Lung (tissue), 12 donors: ENCODE measurements around the gene PLBD2. TPM values are rescaled to one million over a fixed set of nuclear protein-coding genes. Genes with fewer than 3 reads are reported as not detected.

ENCODE experiments used
- ATAC-seq: fragments of 200-7000 bp; cut with Tn5 transposase; one replicate; pipeline ENCODE4 v1.9.1; 2020; ENCODE audit warnings: moderate number of reproducible peaks; ENCODE audit not compliant: insufficient read depth, low FRiP score
- DNase-seq, 3 donors: peaks; one replicate each; pipeline ENCODE4 v3.0.0-alpha.2; 2013 to 2017
- H3K27ac ChIP-seq, 2 donors: one replicate each; pipeline ENCODE4 v1.5.1; 2013; ENCODE audit warnings: mild to moderate bottlenecking in 2 of 2, moderate library complexity in 2 of 2, control low read depth in 1 of 2, inconsistent platforms in 1 of 2, low read depth in 1 of 2, low read length in 1 of 2
- H3K27me3 ChIP-seq, 3 donors: one replicate each; pipeline ENCODE4 v1.5.1; 2013; ENCODE audit warnings: low read length in 2 of 3; ENCODE audit not compliant: control insufficient read depth in 3 of 3, insufficient read depth in 3 of 3
- H3K36me3 ChIP-seq, 4 donors: one replicate each; pipeline ENCODE4 v1.5.1; 2013; ENCODE audit warnings: low read length in 4 of 4, mild to moderate bottlenecking in 1 of 4, moderate library complexity in 1 of 4; ENCODE audit not compliant: control insufficient read depth in 4 of 4, insufficient read depth in 4 of 4
- H3K4me1 ChIP-seq, 5 donors: one replicate each; pipeline ENCODE4 v1.5.1; 2013; ENCODE audit warnings: low read length in 5 of 5, mild to moderate bottlenecking in 2 of 5, moderate library complexity in 1 of 5; ENCODE audit not compliant: control insufficient read depth in 5 of 5, insufficient read depth in 5 of 5
- H3K4me3 ChIP-seq: one replicate; pipeline ENCODE4 v1.5.1; 2013; ENCODE audit warnings: mild to moderate bottlenecking, control low read depth, moderate library complexity
- H3K9ac ChIP-seq, 2 donors: one replicate each; pipeline ENCODE4 v1.5.1; 2013; ENCODE audit warnings: low read length in 2 of 2, control low read depth in 1 of 2; ENCODE audit not compliant: insufficient read depth in 1 of 2
- H3K9me3 ChIP-seq, 4 donors: one replicate each; pipeline ENCODE4 v1.5.1; 2013; ENCODE audit warnings: low read length in 3 of 4, mild to moderate bottlenecking in 1 of 4, moderate library complexity in 1 of 4; ENCODE audit not compliant: control insufficient read depth in 4 of 4, insufficient read depth in 3 of 4
- CTCF ChIP-seq: IDR thresholded peaks from 2 replicates; pipeline ENCODE4 v1.5.1; 2012; ENCODE audit warnings: mild to moderate bottlenecking; ENCODE audit errors: control extremely low read depth, extremely low read depth
- WGBS, 2 donors: extraction: QIAGEN DNeasy Blood & Tissue Kit; methylation state at CpG; one replicate each; pipeline ENCODE4 v1.1.7; 2013; 5-methylcytosine and 5-hydroxymethylcytosine counted together
- polyA plus RNA-seq, 2 donors: library from polyadenylated mRNA; stranded (reverse); fragments of 200-250 nt; gene quantifications; one replicate each; pipeline ENCODE4 v1.2.1, GENCODE V29; 2013
- total RNA-seq, 2 donors: library from RNA; depleted of rRNA in 1 of 2; stranded (reverse); fragments of >200 nt in 1 of 2; gene quantifications; one replicate each; pipeline ENCODE4 v1.2.1, GENCODE V29; 2014 to 2021
- donor health status: control.
- donor health status: control.
- donor health status: Bipolar disorder and iron deficiency.
- donor health status: healthy.
- donor health status: DM: yes; HTN: yes; CAD: no.

Gene PLBD2
- total and polyA plus RNA-seq, 4 donors, result 16.4 to 48.9 (median 21.6) TPM

- Histone ChIP-seq H3K27me3 (no peaks in the 10 kb centered on the region), H3K36me3 (peaks cover 6 to 57% (median 12%) of the 10 kb centered on the region in 4 donors), H3K4me3 (no peak overlapping the region), H3K4me1 (peaks cover 0 to 2% (median 0%) of the 10 kb centered on the region in 5 donors), H3K9ac (no peak overlapping the region), H3K9me3 (no peaks in the 10 kb centered on the region), H3K27ac (no peak overlapping the region)
- no peak for DNase-seq
- no peak for ATAC-seq
- WGBS, 2 donors, result 91 to 95% methylated on average over 6 of the region's 6 CpGs
- no peak for TF ChIP-seq CTCF
These were observed 27.0 kb downstream of the PLBD2 start for GRCh38 chr12:113385282-113385882.

DNA sequence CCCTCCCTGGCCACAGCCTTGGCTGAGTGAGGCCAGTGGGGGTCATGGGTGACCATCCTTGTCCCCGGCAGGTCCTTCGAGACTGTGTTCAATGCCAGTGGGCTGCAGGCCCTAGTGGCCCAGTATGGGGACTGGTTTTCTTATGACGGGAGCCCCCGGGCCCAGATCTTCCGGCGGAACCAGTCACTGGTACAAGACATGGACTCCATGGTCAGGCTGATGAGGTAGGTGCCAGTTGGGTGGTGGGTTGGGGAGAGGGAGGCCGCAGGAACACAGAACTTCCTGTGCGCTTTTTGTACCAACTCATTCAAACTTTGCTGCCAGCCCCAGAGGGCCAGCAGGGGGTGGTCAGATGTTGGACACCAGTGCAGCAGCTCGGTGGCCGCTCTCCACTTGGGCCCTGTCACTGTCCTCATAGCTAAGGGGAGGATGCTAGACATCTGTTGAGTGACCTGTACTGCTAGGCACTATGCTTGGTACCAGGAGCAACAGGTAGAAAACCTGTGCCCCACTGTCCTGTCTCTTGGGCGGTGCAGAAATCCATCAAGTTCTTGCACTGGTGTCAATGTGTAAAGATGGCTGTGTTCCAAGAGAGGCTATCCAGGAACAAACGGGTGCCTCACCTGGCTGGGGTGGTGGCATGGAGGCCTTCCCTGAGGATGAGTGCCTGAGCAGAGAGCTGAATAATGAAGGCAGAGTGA is 28.6 kb downstream of the PLBD2 start:
- H3K36me3 ChIP-seq, result peaks cover 10 to 49% (median 14%) of the 10 kb centered on the region in 4 donors
- no peak for TF ChIP-seq CTCF
- no peaks in the 10 kb centered on the region for H3K27me3 ChIP-seq
- WGBS, 2 donors, result 96% methylated on average over 10 to 12 of the region's 12 CpGs
- no peak overlapping the region for H3K27ac ChIP-seq
- H3K9me3 ChIP-seq, result no peaks in the 10 kb centered on the region
- DNase-seq (no peak), ATAC-seq (no peak)
- no peak overlapping the region for H3K4me3 ChIP-seq
- H3K4me1 ChIP-seq, result no peaks in the 10 kb centered on the region
- H3K9ac ChIP-seq, result no peak overlapping the region

DNA sequence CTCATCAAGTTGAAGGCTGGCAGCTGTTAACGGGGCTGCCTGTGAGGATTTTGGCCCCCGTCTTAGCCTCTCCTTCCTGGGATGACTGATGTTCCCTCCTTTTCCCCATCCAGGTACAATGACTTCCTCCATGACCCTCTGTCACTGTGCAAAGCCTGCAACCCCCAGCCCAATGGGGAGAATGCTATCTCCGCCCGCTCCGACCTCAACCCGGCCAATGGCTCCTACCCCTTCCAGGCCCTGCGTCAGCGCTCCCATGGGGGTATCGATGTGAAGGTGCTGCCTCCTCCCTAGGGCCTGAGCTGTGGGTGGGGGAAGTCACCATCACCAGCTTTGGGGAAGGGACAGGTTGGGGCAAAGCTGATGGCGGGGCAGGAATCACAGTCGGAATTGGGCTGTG is 29.2 kb downstream of the PLBD2 start:
- no peak for ATAC-seq
- no peak for TF ChIP-seq CTCF
- 94 to 97% methylated on average over 11 of the region's 11 CpGs for WGBS, 2 donors

More for the DNA sequence above, 29.2 kb downstream of the PLBD2 start:
- Histone ChIP-seq H3K4me1 (no peaks in the 10 kb centered on the region), H3K4me3 (no peak overlapping the region), H3K9ac (no peak overlapping the region), H3K27ac (no peak overlapping the region), H3K9me3 (no peaks in the 10 kb centered on the region), H3K27me3 (no peaks in the 10 kb centered on the region), H3K36me3 (peaks cover 10 to 49% (median 14%) of the 10 kb centered on the region in 4 donors)
- no peak for DNase-seq
